DOHH2 (cell line): ENCODE measurements around the gene KPNA6.
"Not testable (repeated sequence)": the region's sequence is repeated elsewhere in the genome, so short reads cannot be mapped to it uniquely, and the experiment has no call there.

ENCODE experiments used
- H3F3A ChIP-seq: fragments of 200-600 bp; sonication (generic), shearing (Covaris generic); 2 replicates; pipeline ENCODE4 v1.6.0; 2016; ENCODE audit warnings: antibody characterized with exemption, mild to moderate bottlenecking; ENCODE audit not compliant: control insufficient read depth, insufficient read depth
- H3K27ac ChIP-seq: fragments of 200-600 bp; sonication (generic); 2 replicates; pipeline ENCODE4 v1.5.1; 2014; ENCODE audit warnings: low read depth, mild to moderate bottlenecking, low read length, moderate library complexity
- H3K27me3 ChIP-seq: fragments of 200-600 bp; sonication (generic); 2 replicates; pipeline ENCODE4 v1.6.1; 2014; ENCODE audit warnings: mild to moderate bottlenecking, low read length, mixed read lengths; ENCODE audit not compliant: control insufficient read depth
- H3K36me3 ChIP-seq: fragments of 200-600 bp; sonication (generic); 2 replicates; pipeline ENCODE4 v1.6.1; 2014; ENCODE audit warnings: mild to moderate bottlenecking, low read length, moderate library complexity, mixed read lengths; ENCODE audit not compliant: control insufficient read depth
- H3K4me1 ChIP-seq: fragments of 200-600 bp; sonication (generic); 2 replicates; pipeline ENCODE4 v1.6.1; 2014; ENCODE audit warnings: mild to moderate bottlenecking, low read length, mixed read lengths; ENCODE audit not compliant: control insufficient read depth
- H3K4me2 ChIP-seq: fragments of 200-600 bp; sonication (generic); 2 replicates; pipeline ENCODE4 v1.6.0; 2014; ENCODE audit warnings: mild to moderate bottlenecking, low read length, moderate library complexity
- H3K4me3 ChIP-seq: fragments of 200-600 bp; sonication (generic); 2 replicates; pipeline ENCODE4 v1.5.1; 2014; ENCODE audit warnings: mild to moderate bottlenecking, low read length, mixed read lengths
- H3K79me2 ChIP-seq: fragments of 200-600 bp; sonication (generic); 2 replicates; pipeline ENCODE4 v1.6.1; 2014; ENCODE audit warnings: mild to moderate bottlenecking, low read length, mixed read lengths; ENCODE audit not compliant: control insufficient read depth
- H3K9me2 ChIP-seq: fragments of 200-600 bp; sonication (generic); replicated peaks from 2 replicates; pipeline ENCODE4 v1.6.1; 2014; ENCODE audit warnings: mild to moderate bottlenecking, low read length, mixed read lengths; ENCODE audit not compliant: control insufficient read depth
- H3K9me3 ChIP-seq: fragments of 200-600 bp; sonication (generic); 2 replicates; pipeline ENCODE4 v1.6.1; 2014; ENCODE audit warnings: antibody characterized with exemption, low read length, mixed read lengths; ENCODE audit not compliant: control insufficient read depth, insufficient read depth
- H4K20me1 ChIP-seq: fragments of 200-600 bp; sonication (generic); 2 replicates; pipeline ENCODE4 v1.6.0; 2014; ENCODE audit warnings: low read depth, mild to moderate bottlenecking, antibody characterized with exemption, low read length, moderate library complexity; ENCODE audit not compliant: control insufficient read depth, insufficient read depth
- EZH2phosphoT487 ChIP-seq: fragments of 200-600 bp; sonication (generic); IDR thresholded peaks from 2 replicates; pipeline ENCODE4 v1.6.1; 2017; ENCODE audit warnings: borderline replicate concordance, mild to moderate bottlenecking, antibody characterized with exemption, low read length, moderate library complexity, mixed read lengths
- TF ChIP-seq, protein P1 (sequence below): fragments of 200-600 bp; sonication (generic); IDR thresholded peaks from one replicate; pipeline ENCODE4 v1.5.1; 2014; ENCODE audit warnings: antibody characterized with exemption, mild to moderate bottlenecking, low read depth, low read length; ENCODE audit not compliant: poor library complexity, severe bottlenecking

Gene KPNA6

DNA sequence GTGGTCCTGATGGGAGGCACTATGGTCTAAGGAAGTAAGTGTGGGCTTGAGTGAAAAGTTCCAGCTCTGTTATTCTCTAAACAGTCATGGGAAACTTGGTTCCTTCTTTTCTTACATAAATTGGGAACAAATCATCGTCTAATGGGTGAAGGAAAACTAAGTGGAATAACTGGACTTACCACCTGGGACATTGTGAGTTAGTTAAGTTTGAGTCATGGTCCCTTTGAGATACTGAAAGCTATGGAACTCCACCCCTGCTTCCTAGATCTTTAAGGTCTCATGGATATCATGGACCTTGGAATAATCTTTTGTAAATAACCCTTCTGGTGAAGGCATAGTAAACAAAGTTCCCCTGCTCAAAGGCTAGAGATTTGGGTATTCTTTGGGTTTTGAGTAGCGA, 55.5 kb downstream of the KPNA6 start:
- Histone ChIP-seq H3K27me3 (no peaks in the 10 kb centered on the region), H3K4me3 (no peak overlapping the region), H3K36me3 (peaks cover 68% of the 10 kb centered on the region), H3K9me2 (no peaks in the 10 kb centered on the region), H3K9me3 (no peaks in the 10 kb centered on the region), H3K4me2 (no peak overlapping the region), H3K79me2 (no peaks in the 10 kb centered on the region), H3K4me1 (no peaks in the 10 kb centered on the region), H3K27ac (no peak overlapping the region), H3F3A (no peaks in the 10 kb centered on the region), H4K20me1 (no peaks in the 10 kb centered on the region)
- no peak for TF ChIP-seq EZH2phosphoT487
- TF ChIP-seq, protein P1, sequence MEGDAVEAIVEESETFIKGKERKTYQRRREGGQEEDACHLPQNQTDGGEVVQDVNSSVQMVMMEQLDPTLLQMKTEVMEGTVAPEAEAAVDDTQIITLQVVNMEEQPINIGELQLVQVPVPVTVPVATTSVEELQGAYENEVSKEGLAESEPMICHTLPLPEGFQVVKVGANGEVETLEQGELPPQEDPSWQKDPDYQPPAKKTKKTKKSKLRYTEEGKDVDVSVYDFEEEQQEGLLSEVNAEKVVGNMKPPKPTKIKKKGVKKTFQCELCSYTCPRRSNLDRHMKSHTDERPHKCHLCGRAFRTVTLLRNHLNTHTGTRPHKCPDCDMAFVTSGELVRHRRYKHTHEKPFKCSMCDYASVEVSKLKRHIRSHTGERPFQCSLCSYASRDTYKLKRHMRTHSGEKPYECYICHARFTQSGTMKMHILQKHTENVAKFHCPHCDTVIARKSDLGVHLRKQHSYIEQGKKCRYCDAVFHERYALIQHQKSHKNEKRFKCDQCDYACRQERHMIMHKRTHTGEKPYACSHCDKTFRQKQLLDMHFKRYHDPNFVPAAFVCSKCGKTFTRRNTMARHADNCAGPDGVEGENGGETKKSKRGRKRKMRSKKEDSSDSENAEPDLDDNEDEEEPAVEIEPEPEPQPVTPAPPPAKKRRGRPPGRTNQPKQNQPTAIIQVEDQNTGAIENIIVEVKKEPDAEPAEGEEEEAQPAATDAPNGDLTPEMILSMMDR = no peak

DNA sequence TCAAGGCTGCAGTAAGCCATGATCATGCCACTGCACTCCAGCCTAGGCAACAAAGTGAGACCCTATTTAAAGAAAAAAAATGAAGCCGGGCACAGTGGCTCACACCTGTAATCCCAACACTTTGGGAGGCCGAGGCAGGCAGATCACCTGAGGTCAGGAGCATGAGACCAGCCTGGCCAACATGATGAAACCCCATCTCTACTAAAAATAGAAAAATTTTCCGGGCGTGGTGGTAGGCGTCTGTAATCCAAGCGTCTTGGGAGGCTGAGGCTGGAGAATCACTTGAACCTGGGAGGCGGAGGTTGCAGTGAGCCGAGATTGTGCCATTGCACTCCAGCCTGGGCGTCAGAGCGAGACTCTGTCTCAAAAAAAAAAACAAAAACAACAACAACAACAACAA, 57.8 kb downstream of the KPNA6 start:
- not testable (repeated sequence) for H3K79me2 ChIP-seq, H4K20me1 ChIP-seq, H3K4me1 ChIP-seq, H3K27me3 ChIP-seq, H3K4me2 ChIP-seq, H3F3A ChIP-seq, H3K4me3 ChIP-seq, H3K9me3 ChIP-seq, H3K27ac ChIP-seq, H3K9me2 ChIP-seq
- peaks cover 62% of the 10 kb centered on the region for H3K36me3 ChIP-seq

- Histone ChIP-seq H3F3A (no peaks in the 10 kb centered on the region), H3K9me2 (no peaks in the 10 kb centered on the region), H3K4me1 (no peaks in the 10 kb centered on the region), H3K79me2 (no peaks in the 10 kb centered on the region), H3K27ac (no peak overlapping the region), H3K4me2 (no peak overlapping the region), H3K4me3 (no peak overlapping the region), H3K36me3 (peaks cover 59% of the 10 kb centered on the region), H3K9me3 (no peaks in the 10 kb centered on the region), H4K20me1 (no peaks in the 10 kb centered on the region), H3K27me3 (no peaks in the 10 kb centered on the region)
- no peak for TF ChIP-seq EZH2phosphoT487
- TF ChIP-seq, protein P1 = no peak
Measured at GRCh38 chr1:32170991-32171390, 63.1 kb downstream of the KPNA6 start.

DNA sequence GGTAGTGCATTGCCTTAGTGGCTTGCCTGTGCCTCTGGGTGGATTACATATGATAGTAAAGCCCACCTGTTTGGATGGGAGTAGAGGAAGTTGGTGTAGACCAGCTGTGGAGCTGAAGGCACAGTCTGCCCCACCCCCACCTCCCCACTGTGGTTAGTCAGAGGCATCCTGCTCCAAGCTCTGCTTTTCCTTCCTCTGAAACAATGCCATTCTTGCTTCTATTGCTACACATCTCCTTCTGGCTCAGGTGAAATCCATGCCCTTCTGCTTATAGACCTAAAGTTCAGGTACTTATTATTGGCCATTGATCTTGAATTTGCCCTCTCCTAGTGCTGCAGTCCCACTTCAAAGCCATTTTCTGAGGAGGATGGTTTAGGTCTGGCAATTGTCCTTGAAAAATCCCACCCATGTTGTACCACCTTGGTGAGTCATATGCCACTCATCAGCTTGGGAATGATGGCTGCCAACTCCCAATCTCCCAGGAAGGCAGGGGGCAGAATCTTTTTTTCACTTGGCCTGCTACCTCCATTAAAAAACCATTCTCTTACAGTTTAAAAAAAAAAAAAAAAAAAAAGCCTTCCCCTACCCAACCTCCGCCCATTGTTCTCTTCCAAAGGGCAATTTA, 64.9 kb downstream of the KPNA6 start:
- Histone ChIP-seq H3K27ac (no peak overlapping the region), H3K36me3 (peaks cover 48% of the 10 kb centered on the region), H4K20me1 (no peaks in the 10 kb centered on the region), H3K9me2 (no peaks in the 10 kb centered on the region), H3F3A (peaks cover 4% of the 10 kb centered on the region; the same call in 1 of the 2 replicates), H3K4me3 (no peak overlapping the region), H3K4me1 (no peaks in the 10 kb centered on the region), H3K27me3 (no peaks in the 10 kb centered on the region), H3K4me2 (no peak overlapping the region), H3K9me3 (no peaks in the 10 kb centered on the region), H3K79me2 (no peaks in the 10 kb centered on the region)
- TF ChIP-seq EZH2phosphoT487 = no peak
- TF ChIP-seq, protein P1 = no peak
